PC-3 (cell line): ENCODE measurements around the gene SEMA6B. TPM values are rescaled to one million over a fixed set of nuclear protein-coding genes. Genes with fewer than 3 reads are reported as not detected.

Experiments
- ATAC-seq: fragments of 200-7000 bp; cut with Tn5 transposase; 2 replicates; pipeline ENCODE4 v1.9.1; 2020; ENCODE audit warnings: mild to moderate bottlenecking, moderate library complexity
- BruUV-seq: library from RNA; stranded (reverse); fragments of 400-500 nt; replicated peaks from 2 replicates; lab custom pipeline; 2021; lab: Mats Ljungman, UMichigan
- CTCF ChIA-PET: fragments of 300-600 bp; sonication (Branson Sonifier 250); formaldehyde crosslinking; loops from one replicate; lab custom pipeline; 2022; ENCODE audit warnings: antibody characterized with exemption; lab: Charles Lee
- POLR2A ChIA-PET: fragments of 300-600 bp; sonication (Branson Sonifier 250); formaldehyde crosslinking; loops from one replicate; lab custom pipeline; 2022; ENCODE audit warnings: antibody characterized with exemption; ENCODE audit not compliant: unreplicated experiment; lab: Charles Lee
- DNase-seq: peaks from one replicate; pipeline ENCODE4 v3.0.0-alpha.2; 2015
- H2AFZ ChIP-seq: fragments of 300-600 bp; sonication (generic); 2 replicates; pipeline ENCODE4 v1.6.0; 2016; ENCODE audit warnings: antibody characterized with exemption, low read length
- H3F3A ChIP-seq: fragments of 300-600 bp; sonication (generic); one replicate; pipeline ENCODE4 v1.6.0; 2017; ENCODE audit warnings: antibody characterized with exemption, low read length, control low read depth, mild to moderate bottlenecking; ENCODE audit not compliant: unreplicated experiment
- H3K27ac ChIP-seq: fragments of 300-600 bp; sonication (generic); 2 replicates; pipeline ENCODE4 v1.5.1; 2016; ENCODE audit warnings: mild to moderate bottlenecking, low read length
- H3K27me3 ChIP-seq: fragments of 300-600 bp; sonication (generic); 2 replicates; pipeline ENCODE4 v1.6.1; 2016; ENCODE audit warnings: low read length, mixed read lengths
- H3K36me3 ChIP-seq: fragments of 300-600 bp; sonication (generic); 2 replicates; pipeline ENCODE4 v1.6.1; 2016; ENCODE audit warnings: low read depth, mixed run types, low read length, mixed read lengths
- H3K4me1 ChIP-seq: fragments of 300-600 bp; sonication (generic); 2 replicates; pipeline ENCODE4 v1.5.1; 2016; ENCODE audit warnings: low read length; ENCODE audit not compliant: insufficient read depth
- H3K4me2 ChIP-seq: fragments of 300-600 bp; sonication (generic); 2 replicates; pipeline ENCODE4 v1.6.0; 2016; ENCODE audit warnings: low read length
- H3K4me3 ChIP-seq: fragments of 300-600 bp; sonication (generic); 2 replicates; pipeline ENCODE4 v1.5.1; 2016; ENCODE audit warnings: mild to moderate bottlenecking, low read length, mixed read lengths
- H3K79me2 ChIP-seq: fragments of 300-600 bp; sonication (generic); 2 replicates; pipeline ENCODE4 v1.6.1; 2017; ENCODE audit warnings: low read length, mixed read lengths
- H3K9ac ChIP-seq: fragments of 300-600 bp; sonication (generic); 2 replicates; pipeline ENCODE4 v1.6.0; 2016; ENCODE audit warnings: mild to moderate bottlenecking, low read length
- H3K9me2 ChIP-seq: fragments of 300-600 bp; sonication (generic); replicated peaks from 2 replicates; pipeline ENCODE4 v1.6.1; 2016; ENCODE audit warnings: mixed run types, low read length, mixed read lengths
- H3K9me3 ChIP-seq: fragments of 300-600 bp; sonication (generic); 2 replicates; pipeline ENCODE4 v1.6.1; 2016; ENCODE audit warnings: low read length, mixed read lengths
- H4K20me1 ChIP-seq: fragments of 300-600 bp; sonication (generic); 2 replicates; pipeline ENCODE4 v1.6.1; 2016; ENCODE audit warnings: low read length, mixed read lengths
- EZH2 ChIP-seq: fragments of 300-600 bp; sonication (generic); IDR thresholded peaks from one replicate; pipeline ENCODE4 v1.6.1; 2017; ENCODE audit warnings: antibody characterized with exemption, mild to moderate bottlenecking, low read length; ENCODE audit not compliant: unreplicated experiment
- EZH2phosphoT487 ChIP-seq: fragments of 300-600 bp; sonication (generic); IDR thresholded peaks from 2 replicates; pipeline ENCODE4 v1.6.1; 2018; ENCODE audit warnings: mild to moderate bottlenecking, antibody characterized with exemption, low read length, borderline replicate concordance
- intact Hi-C: fragments of 100-400 bp; cut with micrococcal nuclease; formaldehyde crosslinking; loops from 2 replicates; pipeline ENCODE4 v1.9.0; 2023
- total RNA-seq: library from RNA; depleted of rRNA; stranded (reverse); fragments of >200 nt; gene quantifications from 2 replicates; pipeline ENCODE4 v1.2.3, GENCODE V29; 2014
- TF ChIP-seq, protein P1 (sequence below): fragments of 300-600 bp; sonication (generic); conservative IDR thresholded peaks from 2 replicates; pipeline ENCODE4 v1.5.1; 2017; ENCODE audit warnings: antibody characterized with exemption, low read depth, mild to moderate bottlenecking, low read length

The SEMA6B gene
- total RNA-seq, 1 experiment from 2014 or later: 9.0 TPM

DNA sequence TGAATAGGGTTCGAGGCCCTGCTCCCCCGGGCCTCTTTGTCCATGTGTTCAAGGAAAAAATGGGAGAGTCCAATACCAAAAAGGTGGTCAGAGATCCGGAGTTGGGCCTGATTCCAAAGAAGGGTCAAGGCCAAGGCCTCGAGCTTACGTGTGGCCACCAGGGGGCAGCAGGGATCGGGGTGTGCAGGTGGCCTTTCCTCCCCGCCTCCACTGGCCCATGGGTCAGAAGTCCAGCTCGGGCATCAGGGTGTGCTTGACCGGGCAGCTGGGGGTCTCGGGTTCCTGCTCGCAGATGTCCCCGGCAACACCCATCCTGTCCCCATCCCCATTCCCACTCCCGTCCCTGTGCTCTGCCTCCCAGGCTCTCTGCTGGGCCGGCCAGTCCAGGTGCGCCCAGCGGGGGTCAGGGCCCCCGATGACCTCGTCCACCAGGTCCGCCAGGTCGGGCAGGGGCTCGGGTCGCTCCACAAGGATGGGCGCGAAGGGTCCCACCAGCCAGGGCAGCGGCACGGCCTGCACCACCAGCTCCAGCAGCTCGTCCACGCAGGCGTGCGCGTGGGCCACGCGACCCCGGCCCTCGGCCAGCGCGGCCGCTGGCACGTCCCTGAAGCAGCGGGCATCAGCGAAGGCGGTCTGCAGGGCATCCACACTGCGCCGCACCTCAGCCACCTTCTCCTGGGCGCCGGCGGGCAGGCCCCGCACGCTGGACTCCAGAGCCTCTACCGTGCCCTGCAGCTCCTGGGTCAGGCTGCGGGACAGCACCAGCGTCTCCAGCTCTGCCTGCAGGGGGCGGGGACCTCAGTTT lies 36.0 kb downstream of the SEMA6B start:
- Histone ChIP-seq H3K9me2 (no peaks in the 10 kb centered on the region), H4K20me1 (no peaks in the 10 kb centered on the region), H3K27ac (no peak overlapping the region), H3K4me3 (no peak overlapping the region), H2AFZ (no peak overlapping the region), H3K9ac (no peak overlapping the region), H3K4me2 (no peak overlapping the region), H3K27me3 (no peaks in the 10 kb centered on the region), H3K9me3 (no peaks in the 10 kb centered on the region), H3K79me2 (no peaks in the 10 kb centered on the region), H3K4me1 (peaks cover 16% of the 10 kb centered on the region), H3F3A (no peaks in the 10 kb centered on the region), H3K36me3 (no peaks in the 10 kb centered on the region)
- peak; percentile 61 for DNase-seq
- ATAC-seq: no peak
- intact Hi-C loops: no loop called here
- no TSS peak for BruUV-seq
- CTCF ChIA-PET: interaction anchor here (0.6 to 1.0 kb wide), 4 partner anchors 12 to 113 kb away, joined by 3 to 4 read pairs (median 4); no protein-coding TSS in a partner anchor
- TF ChIP-seq EZH2phosphoT487: no peak
- TF ChIP-seq, protein P1, sequence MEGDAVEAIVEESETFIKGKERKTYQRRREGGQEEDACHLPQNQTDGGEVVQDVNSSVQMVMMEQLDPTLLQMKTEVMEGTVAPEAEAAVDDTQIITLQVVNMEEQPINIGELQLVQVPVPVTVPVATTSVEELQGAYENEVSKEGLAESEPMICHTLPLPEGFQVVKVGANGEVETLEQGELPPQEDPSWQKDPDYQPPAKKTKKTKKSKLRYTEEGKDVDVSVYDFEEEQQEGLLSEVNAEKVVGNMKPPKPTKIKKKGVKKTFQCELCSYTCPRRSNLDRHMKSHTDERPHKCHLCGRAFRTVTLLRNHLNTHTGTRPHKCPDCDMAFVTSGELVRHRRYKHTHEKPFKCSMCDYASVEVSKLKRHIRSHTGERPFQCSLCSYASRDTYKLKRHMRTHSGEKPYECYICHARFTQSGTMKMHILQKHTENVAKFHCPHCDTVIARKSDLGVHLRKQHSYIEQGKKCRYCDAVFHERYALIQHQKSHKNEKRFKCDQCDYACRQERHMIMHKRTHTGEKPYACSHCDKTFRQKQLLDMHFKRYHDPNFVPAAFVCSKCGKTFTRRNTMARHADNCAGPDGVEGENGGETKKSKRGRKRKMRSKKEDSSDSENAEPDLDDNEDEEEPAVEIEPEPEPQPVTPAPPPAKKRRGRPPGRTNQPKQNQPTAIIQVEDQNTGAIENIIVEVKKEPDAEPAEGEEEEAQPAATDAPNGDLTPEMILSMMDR: peak; percentile 90
- POLR2A ChIA-PET: no interaction called here

DNA sequence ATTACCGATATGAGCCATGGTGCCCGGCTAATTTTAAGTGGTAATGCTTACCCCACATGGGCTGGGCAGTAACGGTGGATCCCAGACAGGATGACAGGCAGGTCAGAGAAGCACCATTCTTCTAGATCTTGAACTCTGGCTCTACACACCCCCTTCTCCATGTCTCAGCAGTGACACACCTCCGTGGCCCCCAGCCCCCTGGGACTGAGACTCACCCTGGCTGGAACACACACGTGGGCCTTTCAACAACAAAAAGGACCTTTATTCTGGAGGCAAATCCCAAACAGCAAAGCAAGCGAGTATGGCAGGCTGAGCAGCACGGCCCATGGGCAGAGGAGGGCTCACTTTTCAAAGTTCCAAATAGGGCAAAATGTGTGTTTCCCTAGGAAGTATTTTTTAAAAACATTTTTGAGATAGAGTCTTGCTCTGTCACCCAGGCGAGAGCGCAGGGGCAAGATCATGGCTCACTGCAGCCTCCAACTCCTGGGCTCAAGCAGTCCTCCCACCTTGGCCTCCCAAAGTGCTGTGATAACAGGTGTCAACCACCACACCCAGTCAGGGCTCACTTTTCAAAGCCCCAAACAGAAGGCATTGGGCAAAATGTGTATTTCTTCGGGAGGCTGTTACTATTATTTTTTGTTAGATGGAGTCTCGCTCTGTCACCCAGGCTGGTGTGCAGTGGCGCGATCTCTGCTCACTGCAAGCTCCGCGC lies 37.0 kb downstream of the SEMA6B start:
- Histone ChIP-seq H3K27me3 (no peaks in the 10 kb centered on the region), H3K79me2 (no peaks in the 10 kb centered on the region), H3K4me3 (no peak overlapping the region), H3K36me3 (no peaks in the 10 kb centered on the region), H3K27ac (no peak overlapping the region), H3K4me1 (peaks cover 25% of the 10 kb centered on the region), H3K9ac (no peak overlapping the region), H2AFZ (no peak overlapping the region), H4K20me1 (no peaks in the 10 kb centered on the region), H3K9me2 (no peaks in the 10 kb centered on the region), H3K9me3 (no peaks in the 10 kb centered on the region), H3K4me2 (no peak overlapping the region), H3F3A (no peaks in the 10 kb centered on the region)
- DNase-seq: no peak
- intact Hi-C loops: no loop called here
- ChIA-PET POLR2A (no interaction called here), CTCF (interaction anchor here (0.9 to 1.0 kb wide), 3 partner anchors 13 to 114 kb away, joined by 3 to 4 read pairs (median 4); no protein-coding TSS in a partner anchor)
- no peak for TF ChIP-seq EZH2phosphoT487
- TF ChIP-seq, protein P1: no peak
- TF ChIP-seq EZH2: no peak
- no TSS peak for BruUV-seq
- no peak for ATAC-seq

DNA sequence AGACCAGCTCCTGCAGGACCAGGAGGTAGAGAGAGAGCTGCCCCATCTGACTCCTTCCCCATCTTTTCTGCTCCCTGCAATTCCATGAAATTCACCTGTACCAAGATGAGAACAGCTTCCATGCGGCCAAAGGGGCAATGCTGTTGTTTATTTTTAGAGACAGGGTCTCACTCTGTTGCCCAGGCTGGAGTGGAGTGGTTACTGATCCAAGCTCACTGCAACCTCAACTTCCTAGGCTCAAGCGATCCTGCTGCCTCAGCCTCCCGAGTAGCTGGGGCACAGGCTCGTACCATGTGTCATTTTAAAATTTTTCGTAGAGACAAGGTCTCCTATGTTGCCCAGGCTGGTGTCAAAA lies 37.6 kb downstream of the SEMA6B start:
- CTCF ChIA-PET: no interaction called here
- H3K9ac ChIP-seq: no peak overlapping the region
- no peaks in the 10 kb centered on the region for H3F3A ChIP-seq
- ATAC-seq (no peak), DNase-seq (no peak)
- H3K36me3 ChIP-seq: no peaks in the 10 kb centered on the region
- no peaks in the 10 kb centered on the region for H3K9me3 ChIP-seq
- H2AFZ ChIP-seq: no peak overlapping the region
- POLR2A ChIA-PET: no interaction called here
- no peak overlapping the region for H3K27ac ChIP-seq
- H4K20me1 ChIP-seq: no peaks in the 10 kb centered on the region
- TF ChIP-seq EZH2 (no peak), EZH2phosphoT487 (no peak)
- TF ChIP-seq, protein P1: no peak
- no peaks in the 10 kb centered on the region for H3K27me3 ChIP-seq
- no peaks in the 10 kb centered on the region for H3K79me2 ChIP-seq
- no peak overlapping the region for H3K4me3 ChIP-seq
- BruUV-seq: no TSS peak
- intact Hi-C loops: no loop called here
- peaks cover 25% of the 10 kb centered on the region for H3K4me1 ChIP-seq
- H3K4me2 ChIP-seq: no peak overlapping the region
- no peaks in the 10 kb centered on the region for H3K9me2 ChIP-seq
